ENCODE results near the gene TMEM89. TPM values are rescaled to one million over a fixed set of nuclear protein-coding genes. Genes with fewer than 3 reads are reported as not detected.
A peak's percentile ranks its signal among the peaks of the same experiment; 100 is the strongest.

TMEM89 gene
- total RNA-seq, 4 donors from 2014 or later, result not detected

DNA sequence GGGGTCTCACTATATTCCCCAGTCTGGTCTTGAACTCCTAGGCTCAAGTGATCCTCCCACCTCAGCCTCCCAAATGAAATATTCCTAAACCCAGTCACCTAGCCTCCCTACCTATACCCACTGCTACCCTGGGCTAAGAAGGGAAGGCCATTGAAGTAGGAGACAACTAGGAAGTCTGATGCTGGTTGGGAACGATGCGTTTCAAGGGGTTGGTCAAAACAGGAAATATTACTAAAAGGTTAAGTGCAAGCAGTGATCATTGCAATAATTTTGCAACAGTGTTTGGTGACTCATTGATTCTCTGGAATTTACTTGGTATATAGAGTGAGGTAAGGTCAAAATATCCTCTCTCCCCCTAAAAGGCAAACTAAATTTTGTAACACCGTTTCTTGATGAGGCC, 7.5 kb downstream of the TMEM89 start:
- no peak for TF ChIP-seq POLR2AphosphoS5 (IDR thresholded peaks at IDR 0.05)
- TF ChIP-seq, protein P1, sequence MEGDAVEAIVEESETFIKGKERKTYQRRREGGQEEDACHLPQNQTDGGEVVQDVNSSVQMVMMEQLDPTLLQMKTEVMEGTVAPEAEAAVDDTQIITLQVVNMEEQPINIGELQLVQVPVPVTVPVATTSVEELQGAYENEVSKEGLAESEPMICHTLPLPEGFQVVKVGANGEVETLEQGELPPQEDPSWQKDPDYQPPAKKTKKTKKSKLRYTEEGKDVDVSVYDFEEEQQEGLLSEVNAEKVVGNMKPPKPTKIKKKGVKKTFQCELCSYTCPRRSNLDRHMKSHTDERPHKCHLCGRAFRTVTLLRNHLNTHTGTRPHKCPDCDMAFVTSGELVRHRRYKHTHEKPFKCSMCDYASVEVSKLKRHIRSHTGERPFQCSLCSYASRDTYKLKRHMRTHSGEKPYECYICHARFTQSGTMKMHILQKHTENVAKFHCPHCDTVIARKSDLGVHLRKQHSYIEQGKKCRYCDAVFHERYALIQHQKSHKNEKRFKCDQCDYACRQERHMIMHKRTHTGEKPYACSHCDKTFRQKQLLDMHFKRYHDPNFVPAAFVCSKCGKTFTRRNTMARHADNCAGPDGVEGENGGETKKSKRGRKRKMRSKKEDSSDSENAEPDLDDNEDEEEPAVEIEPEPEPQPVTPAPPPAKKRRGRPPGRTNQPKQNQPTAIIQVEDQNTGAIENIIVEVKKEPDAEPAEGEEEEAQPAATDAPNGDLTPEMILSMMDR (IDR thresholded peaks at IDR 0.05), result no peak
- peaks cover 0 to 18% (median 11%) of the 10 kb centered on the region in 4 donors for H3K9me3 ChIP-seq
- intact Hi-C loops (cut with DNase I), result no loop called here

DNA sequence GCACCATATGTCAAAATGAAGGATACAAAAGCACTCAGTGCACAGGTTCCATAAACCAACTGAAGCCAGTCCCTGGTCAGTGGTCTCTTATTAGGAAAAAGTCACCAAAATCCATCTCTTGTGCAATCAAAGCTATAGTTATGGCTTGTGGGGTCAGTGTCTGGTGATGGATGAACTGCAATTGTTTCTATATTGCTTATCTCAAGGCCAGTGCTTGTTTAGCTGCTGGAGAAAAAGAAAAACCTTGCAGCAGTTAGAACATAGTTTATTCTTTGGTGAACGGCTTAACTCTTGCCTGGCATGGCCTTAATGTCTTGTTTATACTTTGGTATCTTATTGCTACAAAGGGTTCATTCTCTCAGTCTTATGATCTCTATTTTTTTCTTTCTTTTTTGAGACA, 9.3 kb downstream of the TMEM89 start:
- no peak overlapping the region for H3K4me3 ChIP-seq
- H3K27ac ChIP-seq (replicated peaks in 1 of 4), result no peak overlapping the region
- H3K27me3 ChIP-seq, result no peaks in the 10 kb centered on the region
- H3K9me3 ChIP-seq, result peaks cover 0 to 6% (median 4%) of the 10 kb centered on the region in 4 donors
- no peak for DNase-seq (ENCODE audit: extremely low spot score)
- peaks cover 0 to 7% (median 2%) of the 10 kb centered on the region in 4 donors for H3K36me3 ChIP-seq
- 49% methylated on average over 1 of the region's 1 CpG for WGBS
- TF ChIP-seq POLR2AphosphoS5 (IDR thresholded peaks at IDR 0.05) (no peak), POLR2A (IDR thresholded peaks at IDR 0.05; ENCODE audit: low read depth) (no peak), EP300 (IDR thresholded peaks at IDR 0.05) (no peak)
- TF ChIP-seq, protein P1 (IDR thresholded peaks at IDR 0.05), result no peak
- H3K4me1 ChIP-seq, result peaks cover 14 to 25% (median 24%) of the 10 kb centered on the region in 4 donors
- intact Hi-C loops (cut with DNase I), result no loop called here

More for the DNA sequence above, 7.5 kb downstream of the TMEM89 start:
- DNase-seq (ENCODE audit: extremely low spot score), result no peak
- H3K36me3 ChIP-seq, result no peaks in the 10 kb centered on the region
- H3K4me3 ChIP-seq, result no peak overlapping the region
- H3K27ac ChIP-seq (replicated peaks in 1 of 4), result no peak overlapping the region
- WGBS, result 79% methylated on average over 3 of the region's 3 CpGs
- peaks cover 0 to 8% (median 7%) of the 10 kb centered on the region in 4 donors for H3K4me1 ChIP-seq
- no peaks in the 10 kb centered on the region for H3K27me3 ChIP-seq

DNA sequence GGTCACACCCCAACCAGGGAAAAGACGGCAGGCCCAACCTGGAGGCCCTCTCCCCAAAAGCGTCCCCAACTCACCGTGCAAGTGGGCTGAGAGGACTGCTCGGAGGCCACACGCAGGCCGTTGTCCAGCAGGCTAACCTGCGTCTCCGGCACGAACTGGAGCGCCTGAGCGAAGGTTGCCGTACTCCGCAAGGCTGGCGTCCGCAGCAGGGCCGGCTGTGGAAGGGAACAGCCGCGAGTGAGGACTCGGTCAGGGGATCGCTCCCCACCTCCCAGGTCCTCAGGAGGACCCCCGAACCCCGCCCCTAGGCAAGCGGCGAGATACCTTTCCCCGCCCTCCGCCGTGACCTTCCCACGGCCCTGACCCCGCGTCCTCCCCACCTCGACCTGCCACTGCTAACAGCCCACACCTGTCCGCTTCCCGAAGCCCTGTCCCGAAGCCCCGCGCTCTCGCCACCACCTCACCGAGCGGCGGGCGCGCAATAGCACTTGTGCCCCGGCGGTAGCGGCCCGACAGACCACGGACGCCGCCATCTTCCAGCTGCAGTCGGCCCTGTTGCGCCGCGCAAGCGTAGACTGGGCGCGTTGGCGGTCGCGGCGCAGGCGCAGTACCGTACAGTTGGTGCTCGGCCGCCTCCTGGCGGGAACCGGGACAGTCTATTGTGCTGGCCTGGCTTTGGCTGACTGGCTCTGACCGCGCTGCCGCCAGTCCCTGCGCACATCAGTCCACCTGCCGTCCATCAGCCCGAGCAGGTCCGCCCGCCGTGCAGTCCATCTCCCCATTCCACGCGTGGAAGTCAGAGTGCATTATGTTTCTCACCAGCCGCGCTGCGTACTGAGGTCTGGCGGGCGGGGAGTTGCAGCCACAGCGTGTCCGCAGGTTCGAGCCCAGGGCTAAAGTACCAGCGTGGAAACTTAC, 12.2 kb downstream of the TMEM89 start, which contains the start of gene UQCRC1:
TSS of gene UQCRC1 (minus strand) at position 559 of the 918 bp plus-strand sequence. CDS start at position 533, 26 bp downstream.
- intact Hi-C loops (cut with DNase I), result no loop called here
- Histone ChIP-seq H3K36me3 (peaks cover 7 to 28% (median 23%) of the 10 kb centered on the region in 4 donors), H3K4me3 (peak within 1 kb of the TSS; percentile 88 to 99 (median 92)), H3K27me3 (no peaks in the 10 kb centered on the region), H3K9me3 (no peaks in the 10 kb centered on the region), H3K27ac (replicated peaks in 1 of 4) (peak within 1 kb of the TSS; percentile 88 to 93 (median 92)), H3K4me1 (peaks cover 18 to 45% (median 26%) of the 10 kb centered on the region in 4 donors)
- peak; percentile 93 for DNase-seq (ENCODE audit: extremely low spot score)
- TF ChIP-seq POLR2AphosphoS5 (IDR thresholded peaks at IDR 0.05), result peak; percentile 96 to 98
- peak; percentile 77 for TF ChIP-seq POLR2A (IDR thresholded peaks at IDR 0.05; ENCODE audit: low read depth)
- TF ChIP-seq EP300 (IDR thresholded peaks at IDR 0.05), result no peak
- TF ChIP-seq, protein P1 (IDR thresholded peaks at IDR 0.05), result peak; percentile 71 to 92 (median 86)
- WGBS, result 4% methylated on average over 30 of the region's 86 CpGs

DNA sequence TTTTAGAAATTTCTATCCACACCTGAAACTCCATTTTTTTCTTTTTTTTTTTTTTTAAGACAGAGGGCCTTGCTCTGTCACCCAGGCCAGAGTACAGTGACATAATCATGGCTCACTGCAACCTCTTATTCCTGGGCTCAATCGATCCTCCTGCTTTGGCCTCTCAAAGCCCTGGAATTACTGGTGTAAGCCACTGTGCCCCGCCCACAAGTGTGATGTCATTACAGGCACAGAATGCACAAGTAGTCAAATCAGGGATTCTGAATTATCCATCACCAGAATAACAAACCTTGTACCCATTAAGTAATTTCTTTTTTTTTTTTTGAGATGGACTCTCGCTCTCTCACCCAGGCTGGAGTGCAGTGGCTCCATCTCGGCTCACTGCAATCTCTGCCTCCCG, 14.1 kb downstream of the TMEM89 start:
- WGBS, result 95% methylated on average over 5 of the region's 5 CpGs

More for the DNA sequence above, 14.1 kb downstream of the TMEM89 start:
- intact Hi-C loops (cut with DNase I), result no loop called here
- no peak for DNase-seq (ENCODE audit: extremely low spot score)
- H3K27me3 ChIP-seq, result no peaks in the 10 kb centered on the region
- H3K27ac ChIP-seq (replicated peaks in 1 of 4), result no peak overlapping the region
- H3K9me3 ChIP-seq, result no peaks in the 10 kb centered on the region
- TF ChIP-seq POLR2A (IDR thresholded peaks at IDR 0.05; ENCODE audit: low read depth) (no peak), POLR2AphosphoS5 (IDR thresholded peaks at IDR 0.05) (no peak), EP300 (IDR thresholded peaks at IDR 0.05) (no peak)
- TF ChIP-seq, protein P1 (IDR thresholded peaks at IDR 0.05), result no peak
- H3K36me3 ChIP-seq, result peaks cover 25 to 46% (median 41%) of the 10 kb centered on the region in 4 donors
- peaks cover 18 to 45% (median 26%) of the 10 kb centered on the region in 4 donors for H3K4me1 ChIP-seq
- no peak overlapping the region for H3K4me3 ChIP-seq

Data from esophagus muscularis mucosa (tissue), 4 donors.